T47D (cell line): ENCODE results near the gene GZMM.
A peak's percentile ranks its signal among the peaks of the same experiment; 100 is the strongest.

ENCODE experiments used
- DNase-seq, 2 experiments: peaks; one replicate each; pipeline versions ENCODE4 v3.0.0 to v3.0.0-alpha.2; 2011 to 2012; ENCODE audit warnings: low read depth in 1 of 2, low spot score in 1 of 2
- JUND ChIP-seq: IDR thresholded peaks from 2 replicates; pipeline ENCODE4 v1.6.1; 2012; ENCODE audit warnings: low read depth
- in situ Hi-C: cut with HindIII; loops from 2 replicates; pipeline ENCODE4 v1.10.0; 2016; ENCODE audit warnings: low sequenced_read_pairs, low pct_unique_long_range_greater_than_20kb

Gene GZMM

DNA sequence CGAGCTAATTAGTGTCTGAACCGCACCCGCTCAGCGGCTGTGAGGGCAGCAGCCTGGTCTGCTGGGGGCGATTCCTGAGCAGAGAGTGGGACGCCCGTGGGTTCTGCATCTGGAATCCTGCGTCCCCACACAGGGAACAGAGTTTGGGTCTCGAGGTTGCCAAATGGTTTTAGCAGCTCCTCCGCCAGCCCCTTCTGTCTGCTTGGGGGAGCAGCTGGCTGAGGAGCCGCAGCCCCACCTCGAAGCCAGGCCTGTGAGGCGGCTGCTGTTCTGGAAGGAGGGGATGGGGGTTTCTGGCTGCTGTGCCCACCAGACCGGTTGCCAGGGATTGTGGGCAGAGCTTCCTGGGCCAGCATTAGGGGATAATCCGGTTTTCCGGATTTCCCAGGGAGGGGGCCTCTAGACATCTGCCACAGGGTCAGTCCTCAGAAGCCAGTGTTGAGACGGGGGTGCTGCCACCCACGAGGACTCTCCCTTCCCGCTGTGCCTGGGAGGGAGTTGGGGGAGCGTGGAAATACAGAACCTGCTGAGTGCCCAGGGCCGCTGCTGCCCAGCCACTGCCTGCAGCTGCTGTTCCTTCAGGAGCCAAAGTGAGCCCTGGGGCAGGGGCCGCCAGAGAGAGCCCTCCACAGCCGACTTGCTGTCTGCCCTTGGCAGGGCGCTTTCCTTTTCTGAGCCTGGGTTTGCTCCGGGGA lies 10.3 kb upstream of the GZMM start:
- no peak for TF ChIP-seq JUND
- no peak for DNase-seq
- in situ Hi-C loops, result no loop called here

GRCh38 chr19:534088-534487 lies 9.8 kb upstream of the GZMM start:
- no peak for DNase-seq
- in situ Hi-C loops, result no loop called here
- no peak for TF ChIP-seq JUND

DNA sequence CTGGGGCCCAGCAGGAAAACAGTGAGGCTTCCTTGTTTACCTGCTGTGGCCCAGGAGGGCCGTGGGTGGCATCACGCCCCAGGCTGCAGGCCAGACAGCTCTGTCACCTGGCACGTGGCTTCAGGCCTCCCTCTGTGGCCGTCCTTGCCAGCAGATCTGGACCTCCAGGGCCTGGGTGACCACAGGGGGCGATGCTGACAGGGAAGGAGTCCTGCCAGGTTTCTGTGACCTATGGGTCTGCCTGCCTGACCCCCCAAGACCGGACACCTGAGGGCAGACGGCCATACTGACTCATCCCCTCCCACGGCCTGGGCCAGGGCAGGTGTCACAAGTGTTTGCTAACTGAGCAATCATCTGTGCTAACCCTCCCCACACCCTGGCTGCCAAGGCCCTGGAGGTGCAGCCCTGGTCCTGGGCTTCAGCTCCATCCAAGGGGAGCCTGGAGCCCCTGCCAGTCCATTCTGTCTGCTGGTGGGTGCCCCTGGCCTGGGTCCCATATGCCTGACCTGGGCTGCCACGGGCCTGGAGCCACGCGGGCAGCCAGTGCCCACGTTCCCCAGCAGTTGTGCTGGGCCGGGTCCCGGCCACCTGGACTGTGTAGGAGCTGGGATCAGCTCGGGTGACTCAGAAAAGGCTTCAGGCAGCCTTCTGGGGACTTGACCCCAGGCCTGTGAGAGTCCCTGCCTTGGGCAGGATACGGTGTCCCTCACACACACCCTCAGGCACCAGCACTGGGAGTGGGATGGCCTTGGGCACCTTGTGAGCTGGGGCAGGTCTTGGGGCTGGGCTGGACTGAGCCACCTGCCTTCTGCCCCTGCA lies 8.6 kb upstream of the GZMM start:
- in situ Hi-C loops, result no loop called here

GRCh38 chr19:536031-536880 lies 7.6 kb upstream of the GZMM start:
- in situ Hi-C loops, result no loop called here
- no peak for DNase-seq
- no peak for TF ChIP-seq JUND

More for the DNA sequence above, 8.6 kb upstream of the GZMM start:
- TF ChIP-seq JUND, result no peak
- peak in 1 of 2 experiments; percentile 39 for DNase-seq

- no peak for DNase-seq
- no peak for TF ChIP-seq JUND
- in situ Hi-C loops, result no loop called here
Observed at GRCh38 chr19:536881-537404, 6.9 kb upstream of the GZMM start.

GRCh38 chr19:538641-539428 lies 5.0 kb upstream of the GZMM start:
- TF ChIP-seq JUND, result no peak
- no peak for DNase-seq
- in situ Hi-C loops, result no loop called here

DNA sequence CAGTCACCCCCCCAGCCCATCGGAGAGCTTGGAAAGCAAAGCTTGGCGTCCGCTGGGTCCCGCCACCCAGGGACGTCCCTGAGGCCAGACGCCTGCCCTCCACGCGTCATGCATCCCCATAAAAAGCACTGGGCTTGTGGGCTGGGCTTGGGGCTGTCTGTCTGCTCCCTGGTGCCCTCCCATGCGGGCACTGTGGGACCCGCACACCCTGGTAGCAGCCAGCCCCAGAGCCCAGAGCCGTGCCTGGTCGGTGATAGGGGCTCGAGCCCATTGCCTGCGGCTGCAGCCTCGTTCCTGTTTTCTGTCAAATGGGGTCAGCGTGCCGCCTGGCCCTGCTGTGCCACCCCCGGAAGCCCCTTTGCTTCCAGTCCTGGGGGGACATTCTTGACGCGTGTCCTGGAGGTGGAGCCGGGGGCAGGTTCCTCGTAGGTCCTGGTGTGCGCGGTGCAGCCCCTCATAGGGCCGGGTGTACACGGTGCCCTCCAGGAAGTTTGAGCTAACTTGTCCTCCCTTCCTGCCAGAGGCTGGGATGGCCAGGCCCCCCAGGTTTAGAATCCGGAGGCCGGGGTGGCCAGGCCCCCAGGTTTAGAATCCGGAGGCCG lies 4.3 kb upstream of the GZMM start:
- DNase-seq, result no peak
- no peak for TF ChIP-seq JUND
- in situ Hi-C loops, result no loop called here

GRCh38 chr19:540867-541637 lies 2.8 kb upstream of the GZMM start:
- DNase-seq, result no peak
- in situ Hi-C loops, result no loop called here
- no peak for TF ChIP-seq JUND

DNA sequence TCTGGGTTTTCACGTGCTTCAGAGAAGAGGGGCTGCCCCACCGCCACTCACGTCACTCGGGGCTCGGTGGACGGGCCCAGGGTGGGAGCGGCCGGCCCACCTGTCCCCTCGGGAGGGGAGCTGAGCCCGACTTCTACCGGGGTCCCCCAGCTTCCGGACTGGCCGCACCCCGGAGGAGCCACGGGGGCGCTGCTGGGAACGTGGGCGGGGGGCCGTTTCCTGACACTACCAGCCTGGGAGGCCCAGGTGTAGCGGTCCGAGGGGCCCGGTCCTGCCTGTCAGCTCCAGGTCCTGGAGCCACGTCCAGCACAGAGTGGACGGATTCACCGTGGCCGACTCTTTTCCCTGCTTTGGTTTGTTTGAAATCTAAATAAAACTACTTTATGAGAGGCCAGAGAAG lies 2.2 kb upstream of the GZMM start:
- in situ Hi-C loops, result no loop called here
- DNase-seq, result no peak
- no peak for TF ChIP-seq JUND

DNA sequence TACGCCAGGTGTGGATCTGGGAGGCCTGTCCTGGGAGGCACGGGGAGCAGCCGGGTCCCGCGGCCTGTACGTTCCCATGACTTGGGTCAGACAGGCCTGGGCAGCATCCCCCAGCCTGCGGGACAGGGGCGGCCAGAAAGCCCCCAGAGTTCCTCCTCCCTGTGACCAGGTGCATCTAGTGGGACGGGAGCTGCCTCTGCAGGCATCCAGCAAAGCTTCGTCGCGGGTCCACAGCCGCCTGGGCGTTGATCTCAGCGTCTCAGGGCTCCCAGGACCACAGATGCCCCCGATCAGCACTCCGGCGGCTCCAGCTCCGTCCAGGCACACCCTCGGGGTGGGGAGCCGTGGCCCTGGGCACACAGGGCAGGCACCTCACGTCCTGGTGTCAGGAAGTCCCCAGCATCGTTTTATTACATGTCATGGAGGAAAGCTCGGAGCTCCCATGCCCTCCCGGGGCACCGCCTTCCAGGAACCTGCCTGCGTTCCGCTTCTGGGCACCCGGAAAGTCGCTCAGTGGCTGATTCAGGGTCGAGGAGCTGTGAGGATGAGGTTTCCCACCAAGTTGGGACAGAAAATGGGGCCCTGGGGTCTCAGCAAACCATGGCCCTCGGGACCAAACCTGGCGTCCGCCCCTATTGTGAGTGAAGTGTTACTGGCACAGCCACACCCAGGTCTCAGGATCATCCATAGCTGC lies 1.5 kb upstream of the GZMM start:
- DNase-seq, result no peak
- TF ChIP-seq JUND, result no peak
- in situ Hi-C loops, result no loop called here
